ENCODE results near the gene IL10. TPM values are rescaled to one million over a fixed set of nuclear protein-coding genes. Genes with fewer than 3 reads are reported as not detected.

The IL10 gene
- total and polyA plus RNA-seq, 4 donors, result 0.37 to 37.3 (median 2.9) TPM

DNA sequence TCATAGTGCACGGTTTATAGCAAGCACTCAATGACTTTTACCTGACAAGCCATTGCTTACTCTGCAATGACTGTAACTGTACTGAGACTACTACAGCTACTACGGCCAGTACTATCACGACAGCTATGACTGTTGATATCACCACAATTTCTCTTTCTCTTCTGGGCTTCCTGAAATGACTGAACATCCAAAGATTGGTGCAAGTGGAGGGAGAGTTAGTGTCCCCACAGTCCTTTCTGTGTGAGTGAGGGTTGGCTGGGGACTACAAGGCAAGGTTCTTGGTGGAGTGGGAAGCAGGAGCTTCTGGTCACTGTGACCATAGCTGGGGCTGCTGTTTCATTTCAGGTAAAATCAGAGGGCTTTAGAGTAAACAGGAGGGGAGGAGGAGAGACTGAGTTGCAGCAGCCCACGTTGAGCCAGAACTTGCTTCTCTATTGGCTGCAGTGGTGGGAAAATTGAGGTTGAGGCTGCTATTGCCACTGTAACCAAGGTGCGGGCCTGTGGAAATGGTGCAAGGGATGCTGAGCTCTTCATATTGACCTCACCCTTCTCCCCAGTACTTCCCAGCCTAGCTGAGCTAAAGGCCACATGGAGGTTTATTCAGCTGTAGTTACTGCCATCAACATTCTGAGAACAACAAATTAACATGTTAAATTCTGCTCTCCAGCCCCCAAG, 14.1 kb upstream of the IL10 start:
- Histone ChIP-seq H3K4me1 (ENCODE audit: control insufficient read depth in 5 of 5, insufficient read depth in 5 of 5, low read length in 5 of 5) (peaks cover 0 to 4% (median 0%) of the 10 kb centered on the region in 5 donors), H3K27me3 (ENCODE audit: control insufficient read depth in 3 of 3, insufficient read depth in 3 of 3, low read length in 2 of 3) (peaks cover 0 to 2% (median 0%) of the 10 kb centered on the region in 3 donors), H3K4me3 (no peak overlapping the region), H3K27ac (ENCODE audit: low read depth in 1 of 2, low read length in 1 of 2) (no peak overlapping the region), H3K36me3 (ENCODE audit: control insufficient read depth in 4 of 4, insufficient read depth in 4 of 4, low read length in 4 of 4) (no peaks in the 10 kb centered on the region), H3K9me3 (ENCODE audit: control insufficient read depth in 4 of 4, insufficient read depth in 3 of 4, low read length in 3 of 4) (peaks cover 0 to 2% (median 0%) of the 10 kb centered on the region in 4 donors), H3K9ac (ENCODE audit: insufficient read depth in 1 of 2, low read length in 2 of 2) (no peak overlapping the region)
- WGBS, 2 donors, result 79 to 84% methylated on average over 5 of the region's 5 CpGs
- TF ChIP-seq, protein P1, sequence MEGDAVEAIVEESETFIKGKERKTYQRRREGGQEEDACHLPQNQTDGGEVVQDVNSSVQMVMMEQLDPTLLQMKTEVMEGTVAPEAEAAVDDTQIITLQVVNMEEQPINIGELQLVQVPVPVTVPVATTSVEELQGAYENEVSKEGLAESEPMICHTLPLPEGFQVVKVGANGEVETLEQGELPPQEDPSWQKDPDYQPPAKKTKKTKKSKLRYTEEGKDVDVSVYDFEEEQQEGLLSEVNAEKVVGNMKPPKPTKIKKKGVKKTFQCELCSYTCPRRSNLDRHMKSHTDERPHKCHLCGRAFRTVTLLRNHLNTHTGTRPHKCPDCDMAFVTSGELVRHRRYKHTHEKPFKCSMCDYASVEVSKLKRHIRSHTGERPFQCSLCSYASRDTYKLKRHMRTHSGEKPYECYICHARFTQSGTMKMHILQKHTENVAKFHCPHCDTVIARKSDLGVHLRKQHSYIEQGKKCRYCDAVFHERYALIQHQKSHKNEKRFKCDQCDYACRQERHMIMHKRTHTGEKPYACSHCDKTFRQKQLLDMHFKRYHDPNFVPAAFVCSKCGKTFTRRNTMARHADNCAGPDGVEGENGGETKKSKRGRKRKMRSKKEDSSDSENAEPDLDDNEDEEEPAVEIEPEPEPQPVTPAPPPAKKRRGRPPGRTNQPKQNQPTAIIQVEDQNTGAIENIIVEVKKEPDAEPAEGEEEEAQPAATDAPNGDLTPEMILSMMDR (IDR thresholded peaks at IDR 0.05; ENCODE audit: control extremely low read depth, extremely low read depth), result no peak
- DNase-seq, result no peak
- no peak for ATAC-seq (ENCODE audit: insufficient read depth, low FRiP score)

DNA sequence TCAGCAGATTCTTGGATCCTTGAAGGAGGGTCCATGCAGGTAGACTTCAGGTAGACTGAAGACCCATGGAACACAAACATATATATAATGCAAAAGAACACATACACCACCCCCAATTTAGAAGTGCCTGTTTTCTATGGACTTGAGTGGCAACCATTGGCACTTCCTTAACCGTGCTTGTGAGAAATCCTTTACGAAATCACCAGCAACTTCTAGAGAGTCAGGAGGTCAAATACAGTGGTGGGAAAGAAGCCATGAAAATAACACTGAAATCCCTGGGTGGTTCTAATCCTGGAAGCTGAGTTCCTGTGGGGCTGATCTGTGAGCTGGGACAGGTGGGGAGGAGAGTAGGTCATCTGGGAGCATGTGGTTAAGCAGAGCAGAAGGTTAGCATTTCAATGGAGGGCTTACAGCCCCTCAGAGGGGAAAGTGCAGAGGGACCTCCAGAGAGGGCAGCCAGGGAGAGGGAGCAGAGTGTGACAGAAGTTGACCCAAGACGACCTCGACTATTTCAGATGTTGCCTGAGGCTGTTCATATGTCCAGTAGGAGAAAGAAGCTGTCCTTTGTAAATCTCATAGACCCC, 13.0 kb upstream of the IL10 start:
- H3K4me3 ChIP-seq, result no peak overlapping the region
- peaks cover 0 to 2% (median 0%) of the 10 kb centered on the region in 4 donors for H3K9me3 ChIP-seq (ENCODE audit: control insufficient read depth in 4 of 4, insufficient read depth in 3 of 4, low read length in 3 of 4)
- ATAC-seq (ENCODE audit: insufficient read depth, low FRiP score) (no peak), DNase-seq (no peak)
- peaks cover 0 to 4% (median 0%) of the 10 kb centered on the region in 5 donors for H3K4me1 ChIP-seq (ENCODE audit: control insufficient read depth in 5 of 5, insufficient read depth in 5 of 5, low read length in 5 of 5)
- peaks cover 0 to 2% (median 0%) of the 10 kb centered on the region in 3 donors for H3K27me3 ChIP-seq (ENCODE audit: control insufficient read depth in 3 of 3, insufficient read depth in 3 of 3, low read length in 2 of 3)
- TF ChIP-seq, protein P1 (IDR thresholded peaks at IDR 0.05; ENCODE audit: control extremely low read depth, extremely low read depth), result no peak
- WGBS, 2 donors, result 70 to 73% methylated on average over 4 of the region's 4 CpGs
- no peak overlapping the region for H3K27ac ChIP-seq (ENCODE audit: low read depth in 1 of 2, low read length in 1 of 2)
- no peaks in the 10 kb centered on the region for H3K36me3 ChIP-seq (ENCODE audit: control insufficient read depth in 4 of 4, insufficient read depth in 4 of 4, low read length in 4 of 4)
- H3K9ac ChIP-seq (ENCODE audit: insufficient read depth in 1 of 2, low read length in 2 of 2), result no peak overlapping the region

DNA sequence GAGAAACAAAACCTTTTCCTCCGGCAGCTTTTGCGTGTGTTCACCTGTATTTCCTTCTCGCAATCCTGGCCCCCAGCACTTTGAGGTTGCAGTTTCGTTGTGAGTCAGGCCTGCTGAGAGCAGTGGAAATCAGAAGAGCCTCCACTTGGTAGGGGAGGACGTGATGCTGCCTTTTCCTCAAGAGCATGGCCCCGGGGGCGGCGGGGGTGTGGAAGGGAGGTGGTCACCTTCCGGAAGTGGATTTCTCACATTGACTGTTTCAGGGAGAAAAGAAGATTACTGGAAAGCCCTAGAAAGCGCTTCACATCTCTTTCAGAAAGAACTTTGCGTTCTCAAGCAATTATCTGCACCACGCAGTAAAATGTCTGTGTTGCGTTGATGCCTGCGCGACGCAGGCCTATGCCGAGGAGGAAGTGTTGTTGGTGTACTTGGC, 12.2 kb upstream of the IL10 start:
- WGBS, 2 donors, result 88 to 89% methylated on average over 17 of the region's 17 CpGs
- no peak for ATAC-seq (ENCODE audit: insufficient read depth, low FRiP score)

More for the DNA sequence above, 12.2 kb upstream of the IL10 start:
- TF ChIP-seq, protein P1 (IDR thresholded peaks at IDR 0.05; ENCODE audit: control extremely low read depth, extremely low read depth), result no peak
- Histone ChIP-seq H3K4me3 (no peak overlapping the region), H3K27me3 (ENCODE audit: control insufficient read depth in 3 of 3, insufficient read depth in 3 of 3, low read length in 2 of 3) (peaks cover 0 to 2% (median 0%) of the 10 kb centered on the region in 3 donors), H3K36me3 (ENCODE audit: control insufficient read depth in 4 of 4, insufficient read depth in 4 of 4, low read length in 4 of 4) (no peaks in the 10 kb centered on the region), H3K9me3 (ENCODE audit: control insufficient read depth in 4 of 4, insufficient read depth in 3 of 4, low read length in 3 of 4) (peaks cover 0 to 2% (median 0%) of the 10 kb centered on the region in 4 donors), H3K27ac (ENCODE audit: low read depth in 1 of 2, low read length in 1 of 2) (no peak overlapping the region), H3K4me1 (ENCODE audit: control insufficient read depth in 5 of 5, insufficient read depth in 5 of 5, low read length in 5 of 5) (peaks cover 0 to 4% (median 0%) of the 10 kb centered on the region in 5 donors), H3K9ac (ENCODE audit: insufficient read depth in 1 of 2, low read length in 2 of 2) (no peak overlapping the region)
- DNase-seq, result no peak

Data from lung (tissue), 12 donors.